GM18867 (cell line): ENCODE results near the gene ARL14EP.

Experiments
- ATAC-seq: cut with Tn5 transposase; IDR thresholded peaks from one replicate; pipeline ENCODE4 v1.9.1; 2021; ENCODE audit warnings: mild to moderate bottlenecking, moderate library complexity; ENCODE audit not compliant: unreplicated experiment

The ARL14EP gene

GRCh38 chr11:30322826-30323710 lies at the start of gene ARL14EP:
Gene ARL14EP (plus strand): TSS chr11:30323104. CDS start chr11:30330949, 7,845 bp downstream.
- ATAC-seq, result peak; percentile 97

GRCh38 chr11:30277176-30277575 lies 45.7 kb upstream of the ARL14EP start:
- ATAC-seq, result no peak

DNA sequence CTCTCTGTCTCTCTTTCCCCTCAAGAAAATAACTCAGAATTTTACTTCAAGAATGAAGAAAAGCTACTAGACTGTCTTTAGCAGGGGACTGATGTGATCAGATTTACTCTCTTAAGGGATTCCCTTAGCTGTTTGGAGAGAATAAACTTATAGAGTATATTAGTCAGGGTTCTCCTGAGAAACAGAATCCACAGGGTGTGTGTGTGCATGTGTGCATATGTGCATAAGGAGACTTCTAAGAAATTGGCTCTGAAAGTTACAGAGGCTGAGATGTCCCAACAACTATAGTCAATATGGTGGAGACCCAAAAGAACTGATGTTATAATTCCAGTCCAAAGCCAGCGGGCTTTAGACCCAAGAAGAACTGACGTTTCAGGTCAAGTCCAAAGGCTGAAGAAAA lies 43.1 kb upstream of the ARL14EP start:
- no peak for ATAC-seq

DNA sequence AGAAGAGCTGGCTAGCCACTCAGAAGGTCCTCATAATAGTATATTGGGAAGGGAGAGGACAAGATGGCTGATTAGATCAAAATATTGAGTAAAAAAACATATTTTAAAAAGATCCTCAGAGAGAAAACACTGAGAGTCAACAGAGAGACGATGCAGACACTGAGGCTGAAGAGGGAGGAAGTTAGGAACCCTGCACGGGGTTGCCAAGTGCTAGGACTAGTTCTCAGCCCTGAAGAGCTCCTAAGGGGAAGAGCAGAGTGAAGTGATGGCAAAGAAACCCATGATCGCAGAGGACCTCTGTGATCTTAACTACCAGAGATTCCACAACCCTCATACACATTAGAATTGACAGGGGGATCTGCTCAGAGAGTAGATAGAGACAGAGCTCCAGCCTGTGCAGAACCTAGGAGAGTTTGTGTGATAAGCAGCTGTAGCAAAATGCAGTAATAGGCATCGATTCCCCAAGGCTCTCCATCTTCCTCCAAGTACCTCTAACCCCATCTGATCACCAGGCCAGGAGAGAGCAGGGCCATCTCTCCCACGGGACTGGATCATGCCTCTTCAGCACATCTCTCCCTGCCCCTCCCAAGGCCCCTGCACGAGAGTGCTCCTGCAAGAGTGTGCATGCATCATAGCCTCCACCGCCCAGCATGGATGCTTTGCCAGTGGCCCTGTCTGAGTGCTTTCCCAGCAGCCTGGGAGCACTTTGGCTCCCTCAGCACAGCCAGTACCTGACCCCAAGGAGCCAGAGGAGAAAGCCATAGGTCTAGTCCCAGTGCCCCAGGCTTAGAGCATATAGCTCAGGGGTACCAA lies 41.2 kb upstream of the ARL14EP start:
- ATAC-seq, result peak; percentile 19

DNA sequence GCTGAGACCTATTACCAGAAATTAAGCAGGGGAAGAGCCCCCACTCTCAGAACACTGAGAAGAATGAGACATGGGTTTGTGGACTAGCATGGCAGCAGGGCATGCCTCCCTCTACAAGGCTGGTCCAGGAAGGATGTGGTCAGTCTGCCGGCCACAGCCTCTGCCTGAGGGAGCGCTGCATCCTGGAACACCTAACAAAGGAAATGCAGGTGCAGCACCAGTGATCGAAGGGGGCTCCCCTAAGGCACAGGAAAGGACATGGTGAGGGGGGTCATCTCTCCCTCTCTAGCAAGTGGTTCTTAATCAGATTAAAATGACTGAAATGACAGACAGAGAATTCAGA lies 40.6 kb upstream of the ARL14EP start:
- peak; percentile 80 for ATAC-seq

GRCh38 chr11:30284836-30285235 lies 38.1 kb upstream of the ARL14EP start:
- ATAC-seq, result no peak

GRCh38 chr11:30285416-30286121 lies 37.3 kb upstream of the ARL14EP start:
- no peak for ATAC-seq

GRCh38 chr11:30291331-30291730 lies 31.6 kb upstream of the ARL14EP start:
- no peak for ATAC-seq

DNA sequence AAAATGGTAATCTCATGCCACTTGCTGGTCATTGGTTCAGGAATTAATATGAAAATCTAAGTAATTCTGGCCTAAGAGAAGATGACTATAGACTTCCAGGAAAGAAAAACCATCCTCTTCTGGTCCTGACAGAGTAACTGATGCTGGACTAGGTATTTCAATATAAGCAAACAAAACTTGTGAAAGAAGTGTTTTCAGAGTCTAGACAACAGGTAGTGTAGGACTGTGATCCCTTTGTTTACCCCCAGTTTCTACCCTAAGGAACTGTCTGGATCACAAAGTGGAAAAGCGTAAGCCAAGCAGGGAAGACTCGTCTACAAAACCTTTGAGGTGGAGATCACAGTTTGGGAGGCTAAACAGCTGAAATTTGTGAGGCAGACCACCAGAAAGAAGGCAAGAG lies 30.4 kb upstream of the ARL14EP start:
- no peak for ATAC-seq

DNA sequence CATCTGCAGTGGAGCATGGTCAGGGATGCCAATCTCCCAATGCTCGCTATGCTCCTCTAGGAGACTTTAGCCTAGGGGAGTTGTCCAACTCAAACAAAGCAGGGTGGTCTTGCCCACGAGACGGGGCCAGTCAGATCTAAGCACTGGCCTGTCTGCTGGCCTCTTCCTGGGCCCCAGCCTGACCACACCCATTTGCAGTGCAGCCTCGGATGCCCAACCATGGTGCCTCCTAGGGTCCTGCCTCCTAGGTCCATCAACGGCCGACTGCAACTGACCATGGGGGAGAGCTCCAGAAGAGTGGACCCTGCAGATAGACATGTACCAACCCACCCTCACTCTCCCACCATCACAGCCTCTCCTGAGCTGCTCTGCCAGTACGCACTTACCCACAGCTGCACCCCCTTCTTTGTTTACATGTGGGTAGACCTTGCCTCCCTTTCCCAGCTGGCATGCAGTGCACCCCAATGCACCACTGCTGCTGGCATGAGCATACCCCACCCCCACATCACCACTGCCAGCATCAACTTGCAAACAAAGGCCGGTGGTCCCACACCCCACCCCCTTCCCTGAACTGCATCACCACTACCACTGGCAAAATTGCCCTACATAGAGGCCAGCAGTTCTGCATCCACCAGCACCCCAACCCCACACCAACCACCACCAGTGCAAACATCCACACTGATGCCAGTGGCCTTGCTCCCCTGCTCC lies 27.6 kb upstream of the ARL14EP start:
- ATAC-seq, result no peak

- ATAC-seq, result no peak
Observed at GRCh38 chr11:30304620-30305019, 18.3 kb upstream of the ARL14EP start.

- ATAC-seq, result peak; percentile 99
Observed at GRCh38 chr11:30310623-30311022, 12.3 kb upstream of the ARL14EP start.

- no peak for ATAC-seq
Observed at GRCh38 chr11:30311189-30311588, 11.7 kb upstream of the ARL14EP start.

DNA sequence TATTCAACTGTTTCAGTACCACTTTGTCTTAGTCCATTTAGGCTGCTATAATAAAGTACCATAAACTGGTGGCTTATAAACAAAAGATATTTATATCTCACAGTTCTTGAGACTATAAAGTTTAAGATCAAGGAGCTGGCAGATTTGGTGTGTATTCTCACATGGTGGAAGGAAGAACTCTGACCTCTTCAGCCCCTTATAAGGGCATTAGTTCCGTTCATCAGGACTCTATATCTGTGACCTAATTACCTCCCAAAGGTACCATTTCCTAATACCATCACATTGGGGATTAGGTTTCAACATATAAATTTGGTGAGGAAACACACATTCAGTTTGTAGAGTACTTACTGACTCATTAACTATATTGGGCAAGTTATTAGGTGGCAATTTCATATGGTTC lies 10.7 kb upstream of the ARL14EP start:
- ATAC-seq, result no peak

DNA sequence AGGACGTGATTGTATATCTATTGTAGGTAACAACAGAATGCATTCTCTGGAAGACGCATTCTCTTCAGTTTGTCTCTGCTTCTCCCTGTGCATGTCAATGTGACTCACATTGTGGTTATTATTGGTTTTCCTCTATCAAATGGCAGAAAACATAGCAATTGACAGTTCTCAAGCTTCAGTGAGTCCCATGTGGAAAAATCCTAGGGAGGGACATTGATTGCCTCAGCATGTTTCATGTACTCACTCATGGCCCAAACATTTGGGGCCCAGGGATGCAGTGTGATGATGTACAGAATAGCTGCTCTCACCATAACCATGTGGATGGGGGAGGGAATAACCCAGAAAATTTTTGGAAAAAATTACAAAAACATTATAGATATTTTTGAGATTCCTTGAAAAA lies 9.3 kb upstream of the ARL14EP start:
- ATAC-seq, result no peak

GRCh38 chr11:30314625-30315024 lies 8.3 kb upstream of the ARL14EP start:
- ATAC-seq, result no peak

DNA sequence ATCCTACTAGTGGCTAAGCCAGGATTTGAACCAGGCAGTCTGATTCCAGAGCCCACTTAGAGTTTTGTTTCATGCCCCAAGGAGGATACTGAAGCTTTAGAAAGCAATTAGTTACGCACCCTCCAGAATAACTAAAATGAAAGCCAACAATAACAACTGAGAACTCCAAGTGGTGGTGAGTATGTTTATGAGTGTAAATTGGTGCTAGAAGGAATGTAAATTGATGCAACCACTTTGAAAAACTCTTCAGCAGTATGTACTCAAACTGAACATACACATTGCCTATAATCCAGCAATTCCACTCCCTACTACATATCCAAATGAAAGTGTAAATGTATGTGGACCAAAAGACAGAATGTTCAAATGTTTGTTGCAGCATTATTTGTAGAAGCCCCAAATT lies 6.7 kb upstream of the ARL14EP start:
- no peak for ATAC-seq

DNA sequence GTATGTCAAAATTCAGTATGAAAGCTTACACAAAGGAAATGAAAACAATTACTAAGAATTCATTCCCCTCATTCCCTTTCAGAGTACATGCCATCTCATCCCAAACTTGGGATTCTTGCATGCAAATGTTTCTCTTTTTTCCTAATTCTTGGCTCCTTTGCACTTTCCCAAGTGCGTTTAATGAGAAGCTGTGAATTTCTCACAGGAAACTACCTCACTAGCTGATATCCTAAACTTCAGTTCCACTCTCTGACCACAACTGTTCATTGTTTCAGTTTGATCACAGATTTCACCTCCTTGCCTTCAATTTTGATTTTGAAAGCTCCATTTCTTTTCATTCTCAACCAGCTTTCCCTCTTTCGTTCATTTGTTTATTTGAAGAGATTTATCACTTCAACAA lies 5.9 kb upstream of the ARL14EP start:
- peak; percentile 67 for ATAC-seq

- no peak for ATAC-seq
Observed at GRCh38 chr11:30321321-30321720, 1.6 kb upstream of the ARL14EP start.

DNA sequence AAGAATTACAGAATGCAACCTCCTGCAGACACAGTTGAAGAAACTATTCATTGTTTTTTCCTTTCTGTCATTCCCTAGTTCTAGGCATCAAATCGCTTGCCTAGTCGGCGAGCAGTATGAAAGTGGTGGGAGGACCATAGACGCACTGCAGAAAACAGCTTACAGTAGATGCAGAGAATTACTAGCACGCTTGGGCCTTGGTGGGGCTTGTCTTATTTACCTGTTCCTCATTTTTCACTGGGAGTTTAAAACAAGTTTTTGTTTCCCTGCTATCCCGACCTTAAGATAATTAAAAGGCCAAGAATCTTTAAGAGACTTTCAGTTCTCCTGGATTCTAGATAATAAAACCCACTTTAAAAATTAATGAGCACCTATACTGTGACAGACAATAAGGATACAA lies 713 bp upstream of the ARL14EP start:
- no peak for ATAC-seq
